SK-N-MC (cell line): ENCODE data around the gene ZSWIM1.

Source experiments
- EZH2 ChIP-seq: fragments of 200-600 bp; sonication (generic); IDR thresholded peaks from one replicate; pipeline ENCODE4 v1.6.1; 2017; ENCODE audit warnings: antibody characterized with exemption
- FOXP2 ChIP-seq: optimal IDR thresholded peaks from 2 replicates; pipeline ENCODE3; 2011; ENCODE audit warnings: mild to moderate bottlenecking, moderate library complexity; ENCODE audit not compliant: insufficient read depth; ENCODE audit errors: extremely low read length, control extremely low read depth
- POLR2AphosphoS5 ChIP-seq: IDR thresholded peaks from 2 replicates; pipeline ENCODE4 v1.6.1; 2012; ENCODE audit warnings: mild to moderate bottlenecking, low read depth, low read length, borderline replicate concordance

DNA sequence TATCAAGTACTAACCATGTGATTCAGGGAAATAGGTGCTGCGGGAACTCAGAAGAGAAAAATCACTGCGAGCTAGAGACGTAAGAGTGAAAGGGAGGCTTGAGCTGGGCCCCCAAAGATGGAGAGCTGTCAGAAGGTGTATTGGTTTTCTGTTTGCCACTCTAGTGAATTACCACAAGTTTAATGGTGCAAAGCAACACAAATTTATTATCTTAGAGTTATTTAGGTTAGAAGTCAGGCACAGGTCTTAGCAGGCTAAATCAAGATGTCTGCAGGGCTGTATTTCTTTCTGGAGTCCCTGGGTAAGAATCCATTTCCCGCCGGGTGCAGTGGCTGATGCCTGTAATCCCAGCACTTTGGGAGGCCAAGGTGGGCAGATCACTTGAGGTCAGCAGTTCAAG is 21.1 kb upstream of the ZSWIM1 start:
- TF ChIP-seq EZH2 = no peak
- no peak for TF ChIP-seq FOXP2
- TF ChIP-seq POLR2AphosphoS5 = no peak
